ENCODE measurements around the gene ASIC2. TPM values are rescaled to one million over a fixed set of nuclear protein-coding genes. Genes with fewer than 3 reads are reported as not detected.

ASIC2 gene
- total RNA-seq, 4 donors from 2014 or later, result 0.48 TPM; not detected in 3

GRCh38 chr17:33021731-33022408 lies 271.2 kb downstream of the ASIC2 start:
- no peak for TF ChIP-seq CTCF (IDR thresholded peaks at IDR 0.05)

GRCh38 chr17:33019161-33019890 lies 273.8 kb downstream of the ASIC2 start:
- ATAC-seq (ENCODE audit: low FRiP score), result no peak
- no peak for TF ChIP-seq CTCF (IDR thresholded peaks at IDR 0.05)
- DNase-seq (ENCODE audit: low spot score), result no peak

More at GRCh38 chr17:33021731-33022408, 271.2 kb downstream of the ASIC2 start:
- ATAC-seq (ENCODE audit: low FRiP score) (no peak), DNase-seq (ENCODE audit: low spot score) (no peak)

GRCh38 chr17:33017366-33017765 lies 275.7 kb downstream of the ASIC2 start:
- ATAC-seq (ENCODE audit: low FRiP score) (no peak), DNase-seq (ENCODE audit: low spot score) (no peak)
- TF ChIP-seq CTCF (IDR thresholded peaks at IDR 0.05), result no peak

- ATAC-seq (ENCODE audit: low FRiP score), result no peak
- no peak for DNase-seq (ENCODE audit: low spot score)
- no peak for TF ChIP-seq CTCF (IDR thresholded peaks at IDR 0.05)
Measured at GRCh38 chr17:33016920-33017319, 276.2 kb downstream of the ASIC2 start.

DNA sequence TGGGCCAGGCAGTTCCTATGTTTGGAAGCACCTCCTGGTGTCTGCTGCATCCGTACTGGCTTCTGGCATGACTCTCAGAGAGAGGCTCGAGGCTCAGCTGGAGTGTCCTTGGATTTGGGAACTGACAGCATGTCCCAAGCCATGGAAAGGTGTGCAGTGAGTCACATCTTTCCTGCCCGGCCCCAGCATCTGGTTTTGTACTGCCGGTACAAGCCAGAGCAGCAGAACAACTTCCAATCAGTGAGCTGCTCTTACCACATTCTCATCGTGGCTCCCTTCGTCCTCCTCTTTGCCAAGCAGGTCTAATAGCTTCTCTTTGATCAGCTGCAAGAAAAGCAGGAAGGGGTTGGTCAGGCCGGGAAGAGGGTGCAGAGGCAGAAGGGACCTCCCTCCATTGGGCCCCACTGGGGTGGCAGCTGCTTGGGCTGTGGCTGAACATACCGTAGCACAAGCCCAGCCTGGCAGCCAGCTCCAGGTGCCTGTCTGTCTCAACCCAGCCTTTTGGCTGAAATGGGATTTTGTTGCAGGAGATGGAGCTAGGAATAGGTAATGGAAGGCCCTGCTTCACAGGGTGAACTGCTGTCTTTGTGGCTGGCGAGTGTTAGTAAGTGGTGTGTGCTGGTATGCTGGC lies 277.3 kb downstream of the ASIC2 start:
- DNase-seq (ENCODE audit: low spot score) (no peak), ATAC-seq (ENCODE audit: low FRiP score) (no peak)
- TF ChIP-seq CTCF (IDR thresholded peaks at IDR 0.05), result no peak

DNA sequence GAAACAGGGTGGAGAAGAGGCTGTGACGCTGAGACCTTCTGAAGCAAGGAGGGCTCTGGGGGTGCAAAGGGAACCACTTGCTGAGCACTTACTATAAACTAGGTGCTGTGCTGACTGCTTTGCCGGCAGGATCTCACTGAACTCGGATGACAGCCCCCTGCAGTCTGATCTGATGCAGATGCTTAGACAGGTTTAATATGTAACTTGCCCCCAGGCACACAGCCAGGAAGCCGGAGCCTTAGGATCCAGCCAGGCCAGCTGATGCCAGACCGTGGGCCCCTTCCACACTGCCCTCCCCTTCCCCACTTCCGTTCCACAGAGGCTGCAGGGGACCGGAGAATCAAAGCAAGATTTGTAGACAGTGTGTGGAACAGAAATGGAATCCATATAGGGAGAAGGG lies 278.3 kb downstream of the ASIC2 start:
- TF ChIP-seq CTCF (IDR thresholded peaks at IDR 0.05), result no peak
- DNase-seq (ENCODE audit: low spot score), result no peak
- no peak for ATAC-seq (ENCODE audit: low FRiP score)

All from omental fat pad (tissue), 4 donors.